ENCODE measurements around the gene SFMBT1.

DNA sequence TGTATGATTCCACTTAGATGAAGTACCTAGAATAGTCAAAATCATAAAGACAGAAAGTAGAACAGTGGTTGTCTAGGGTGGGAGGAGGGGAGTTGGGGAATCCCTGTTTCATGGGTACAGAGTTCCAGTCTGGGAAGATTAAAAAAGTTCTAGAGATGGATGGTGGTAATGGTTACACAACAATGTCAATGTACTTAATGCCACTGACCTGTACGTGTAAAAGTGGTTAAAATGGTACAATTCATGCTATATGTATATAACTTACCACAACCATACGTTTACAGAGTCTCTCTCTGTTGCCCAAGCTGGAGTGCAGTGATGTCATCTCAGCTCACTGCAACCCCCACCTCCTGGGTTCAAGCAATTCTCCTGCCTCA is 6.5 kb downstream of the SFMBT1 start:
- TF ChIP-seq, protein P1, sequence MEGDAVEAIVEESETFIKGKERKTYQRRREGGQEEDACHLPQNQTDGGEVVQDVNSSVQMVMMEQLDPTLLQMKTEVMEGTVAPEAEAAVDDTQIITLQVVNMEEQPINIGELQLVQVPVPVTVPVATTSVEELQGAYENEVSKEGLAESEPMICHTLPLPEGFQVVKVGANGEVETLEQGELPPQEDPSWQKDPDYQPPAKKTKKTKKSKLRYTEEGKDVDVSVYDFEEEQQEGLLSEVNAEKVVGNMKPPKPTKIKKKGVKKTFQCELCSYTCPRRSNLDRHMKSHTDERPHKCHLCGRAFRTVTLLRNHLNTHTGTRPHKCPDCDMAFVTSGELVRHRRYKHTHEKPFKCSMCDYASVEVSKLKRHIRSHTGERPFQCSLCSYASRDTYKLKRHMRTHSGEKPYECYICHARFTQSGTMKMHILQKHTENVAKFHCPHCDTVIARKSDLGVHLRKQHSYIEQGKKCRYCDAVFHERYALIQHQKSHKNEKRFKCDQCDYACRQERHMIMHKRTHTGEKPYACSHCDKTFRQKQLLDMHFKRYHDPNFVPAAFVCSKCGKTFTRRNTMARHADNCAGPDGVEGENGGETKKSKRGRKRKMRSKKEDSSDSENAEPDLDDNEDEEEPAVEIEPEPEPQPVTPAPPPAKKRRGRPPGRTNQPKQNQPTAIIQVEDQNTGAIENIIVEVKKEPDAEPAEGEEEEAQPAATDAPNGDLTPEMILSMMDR (IDR thresholded peaks at IDR 0.05; ENCODE audit: poor library complexity) = no peak
- no peak for TF ChIP-seq EZH2phosphoT487 (IDR thresholded peaks at IDR 0.05; ENCODE audit: low read depth, severe bottlenecking, unreplicated experiment)

Data from hepatocyte (in vitro differentiated cells).